NCI-H187 (cell line): ENCODE results near the gene SYNDIG1.
"Not testable (repeated sequence)": the region's sequence is repeated elsewhere in the genome, so short reads cannot be mapped to it uniquely, and the experiment has no call there.

Experiments
- DNase-seq, 2 experiments: peaks; one replicate each; lab custom pipeline; 2025; lab: John Stamatoyannopoulos, UW

SYNDIG1 gene

GRCh38 chr20:24611360-24612140 lies 142.1 kb downstream of the SYNDIG1 start:
- DNase-seq, result no peak

GRCh38 chr20:24612799-24613775 lies 143.7 kb downstream of the SYNDIG1 start:
- DNase-seq, result no peak

GRCh38 chr20:24614341-24614740 lies 144.9 kb downstream of the SYNDIG1 start:
- DNase-seq, result no peak

GRCh38 chr20:24615353-24615752 lies 145.9 kb downstream of the SYNDIG1 start:
- no peak for DNase-seq

GRCh38 chr20:24616258-24617079 lies 147.0 kb downstream of the SYNDIG1 start:
- DNase-seq, result no peak

GRCh38 chr20:24617080-24617432 lies 147.6 kb downstream of the SYNDIG1 start:
- DNase-seq, result no peak

- DNase-seq, result no peak
Observed at GRCh38 chr20:24617757-24618450, 148.5 kb downstream of the SYNDIG1 start.

GRCh38 chr20:24618739-24619138 lies 149.3 kb downstream of the SYNDIG1 start:
- DNase-seq, result no peak

- DNase-seq, result no peak
Observed at GRCh38 chr20:24619212-24619611, 149.8 kb downstream of the SYNDIG1 start.

- DNase-seq, result no peak
Observed at GRCh38 chr20:24620937-24621519, 151.6 kb downstream of the SYNDIG1 start.

GRCh38 chr20:24622856-24623255 lies 153.4 kb downstream of the SYNDIG1 start:
- no peak for DNase-seq

GRCh38 chr20:24626141-24626540 lies 156.7 kb downstream of the SYNDIG1 start:
- DNase-seq, result not testable (repeated sequence)

GRCh38 chr20:24627291-24627690 lies 157.9 kb downstream of the SYNDIG1 start:
- no peak for DNase-seq

GRCh38 chr20:24627926-24628325 lies 158.5 kb downstream of the SYNDIG1 start:
- DNase-seq, result no peak

- DNase-seq, result no peak
Observed at GRCh38 chr20:24628985-24629384, 159.6 kb downstream of the SYNDIG1 start.

GRCh38 chr20:24629668-24630067 lies 160.2 kb downstream of the SYNDIG1 start:
- DNase-seq, result no peak

GRCh38 chr20:24630486-24631172 lies 161.2 kb downstream of the SYNDIG1 start:
- no peak for DNase-seq

- DNase-seq, result no peak
Observed at GRCh38 chr20:24631173-24631505, 161.7 kb downstream of the SYNDIG1 start.

GRCh38 chr20:24632581-24632980 lies 163.2 kb downstream of the SYNDIG1 start:
- DNase-seq, result no peak

GRCh38 chr20:24633026-24633425 lies 163.6 kb downstream of the SYNDIG1 start:
- no peak for DNase-seq

GRCh38 chr20:24633521-24633920 lies 164.1 kb downstream of the SYNDIG1 start:
- no peak for DNase-seq
